Stimulated activated CD4-positive, alpha-beta T cell treated with anti-CD3 and anti-CD28 coated beads, Interleukin-4, amount 100 ng/mL, for 48 hours (primary cell): ENCODE measurements around the gene PNPLA5.
A peak's percentile ranks its signal among the peaks of the same experiment; 100 is the strongest.
"Not testable (repeated sequence)": the region's sequence is repeated elsewhere in the genome, so short reads cannot be mapped to it uniquely, and the experiment has no call there.

Experiments
- DNase-seq, 2 donors: peaks; one replicate each; pipeline ENCODE4 v3.0.0-alpha.2; 2020; ENCODE audit warnings: low read depth in 2 of 2

PNPLA5 gene, protein sequence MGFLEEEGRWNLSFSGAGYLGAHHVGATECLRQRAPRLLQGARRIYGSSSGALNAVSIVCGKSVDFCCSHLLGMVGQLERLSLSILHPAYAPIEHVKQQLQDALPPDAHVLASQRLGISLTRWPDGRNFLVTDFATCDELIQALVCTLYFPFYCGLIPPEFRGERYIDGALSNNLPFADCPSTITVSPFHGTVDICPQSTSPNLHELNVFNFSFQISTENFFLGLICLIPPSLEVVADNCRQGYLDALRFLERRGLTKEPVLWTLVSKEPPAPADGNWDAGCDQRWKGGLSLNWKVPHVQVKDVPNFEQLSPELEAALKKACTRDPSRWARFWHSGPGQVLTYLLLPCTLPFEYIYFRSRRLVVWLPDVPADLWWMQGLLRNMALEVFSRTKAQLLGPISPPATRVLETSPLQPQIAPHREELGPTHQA

DNA sequence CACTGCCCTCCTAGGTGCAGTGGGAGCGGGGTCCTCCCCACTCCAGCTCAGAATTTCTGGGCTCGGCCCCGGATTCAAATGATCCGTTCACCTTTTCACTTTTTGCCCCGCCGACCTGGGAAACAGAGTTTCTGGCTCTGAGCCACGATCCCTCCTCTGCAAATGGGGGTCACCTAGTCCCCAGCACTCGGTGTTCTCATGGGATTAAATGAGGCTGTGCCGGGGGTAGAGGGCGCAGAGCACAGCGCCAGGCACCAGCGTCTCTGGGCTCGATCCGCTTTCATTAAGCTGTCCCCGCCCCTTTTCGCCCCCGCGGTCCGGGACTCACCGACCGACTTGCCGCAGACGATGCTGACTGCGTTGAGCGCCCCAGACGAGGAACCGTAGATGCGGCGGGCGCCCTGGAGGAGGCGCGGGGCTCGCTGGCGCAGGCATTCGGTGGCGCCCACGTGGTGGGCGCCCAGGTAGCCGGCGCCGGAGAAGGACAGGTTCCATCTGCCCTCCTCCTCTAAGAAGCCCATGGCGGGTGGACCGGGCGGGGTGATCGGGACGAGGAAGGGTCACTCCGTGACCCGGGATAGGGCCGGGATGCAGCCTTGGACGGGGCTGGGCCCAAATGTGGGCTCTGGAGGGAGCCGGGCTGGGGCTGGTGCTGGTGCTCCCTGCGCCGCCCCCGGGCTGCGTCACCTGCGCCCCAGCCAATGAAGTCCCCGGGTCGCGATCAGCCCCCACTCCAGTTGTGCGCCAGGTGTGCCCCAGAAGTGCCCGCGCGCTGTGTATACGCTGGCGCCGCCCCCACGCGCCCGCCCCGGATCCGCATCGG lies at the start of gene PNPLA5:
Gene PNPLA5 (minus strand): TSS at position 654 of the 823 bp plus-strand sequence. CDS start 133 bp downstream, at position 521.
- peak; percentile 14 to 20 for DNase-seq

DNA sequence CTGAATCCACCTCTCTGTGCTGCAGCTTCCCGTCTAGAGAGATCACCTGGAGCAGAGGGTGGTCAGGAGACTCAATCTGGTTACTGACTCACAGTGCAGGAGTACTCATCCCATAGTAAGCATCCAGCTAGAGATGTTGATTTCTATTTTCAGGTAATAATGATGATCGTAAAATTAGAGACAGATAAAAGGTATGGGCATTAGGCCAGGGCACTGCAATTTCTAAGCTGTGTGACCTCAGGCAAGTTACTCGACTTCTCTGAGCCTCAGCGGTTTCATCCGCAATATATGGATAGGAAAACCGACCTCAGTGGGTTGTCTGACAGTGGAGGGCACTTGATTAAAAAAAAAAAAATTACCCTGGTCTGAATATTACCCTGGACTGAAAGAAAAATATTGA lies 49.6 kb upstream of the PNPLA5 start:
- no peak for DNase-seq

DNA sequence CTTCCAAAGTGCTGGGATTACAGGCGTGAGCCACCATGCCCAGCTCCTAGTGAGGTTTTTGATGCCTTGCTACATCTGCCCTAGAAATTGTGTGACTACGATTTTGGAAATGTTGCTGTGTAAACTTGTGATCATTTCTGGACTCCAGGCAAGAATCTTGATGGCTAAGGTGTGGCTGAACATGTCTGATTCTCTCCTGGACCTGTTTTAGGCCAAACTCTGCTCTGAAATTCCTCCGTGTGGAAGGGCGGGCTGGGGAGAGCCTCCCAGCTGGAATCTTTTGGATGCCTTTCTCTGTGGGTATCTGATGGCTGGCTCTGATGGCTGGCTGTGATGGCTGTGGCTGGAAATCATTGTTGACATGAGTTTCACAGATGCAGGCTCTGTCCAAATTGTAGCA lies 40.0 kb upstream of the PNPLA5 start:
- DNase-seq: no peak

DNA sequence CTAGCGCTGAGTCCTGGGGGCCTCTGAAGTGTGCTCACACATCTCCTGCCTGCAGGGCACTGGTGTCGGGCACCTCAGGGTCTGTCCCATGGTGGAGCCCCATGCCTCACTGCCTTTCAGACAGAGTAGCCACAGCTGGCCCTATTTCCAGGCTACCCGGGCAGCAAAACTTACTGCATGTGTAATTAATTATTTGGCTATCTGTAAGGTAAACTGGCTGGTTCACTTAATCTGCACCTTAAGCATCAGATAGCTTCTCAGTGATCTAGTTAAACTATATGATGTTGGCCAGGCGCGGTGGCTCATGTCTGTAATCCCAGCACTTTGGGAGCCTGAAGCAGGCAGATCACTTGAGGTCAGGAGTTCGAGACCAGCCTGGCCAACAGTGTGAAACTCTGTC lies 37.1 kb upstream of the PNPLA5 start:
- DNase-seq: no peak

DNA sequence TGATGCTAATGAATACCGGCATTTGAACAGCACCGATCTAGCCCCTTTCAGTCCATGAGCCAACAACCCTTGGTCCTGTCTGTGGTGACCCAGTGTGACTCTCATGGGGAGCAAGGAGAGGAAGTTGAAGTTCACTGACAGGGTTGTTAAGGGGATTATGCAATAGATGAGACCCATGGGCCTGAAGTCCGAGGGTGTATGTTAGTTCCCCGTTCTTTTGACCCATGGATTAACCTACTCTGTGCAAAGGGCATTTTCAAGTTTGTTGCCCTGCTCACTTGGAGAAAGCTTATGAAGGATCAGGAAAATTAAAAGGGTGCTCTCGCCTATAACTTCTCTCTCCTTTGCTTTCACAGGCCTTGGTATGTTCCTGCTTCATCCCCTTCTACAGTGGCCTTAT lies 36.7 kb upstream of the PNPLA5 start:
- DNase-seq: no peak

DNA sequence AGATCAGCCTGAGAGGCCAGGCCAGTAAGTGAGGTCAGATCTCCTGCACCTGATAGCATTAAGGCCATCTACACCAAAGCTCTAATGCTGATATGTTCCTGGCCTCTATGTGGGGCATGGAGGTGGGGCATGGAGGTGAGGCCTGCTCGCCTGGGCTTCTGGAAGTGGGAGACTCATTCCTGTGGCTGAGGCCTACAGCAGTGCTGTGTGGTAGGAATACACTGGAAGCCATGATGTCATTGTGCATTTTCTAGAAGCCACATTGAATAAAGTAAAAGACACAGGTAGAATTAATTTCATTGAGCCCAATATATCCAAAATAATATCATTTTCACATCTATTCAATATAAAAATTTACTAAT lies 34.5 kb upstream of the PNPLA5 start:
- no peak for DNase-seq

DNA sequence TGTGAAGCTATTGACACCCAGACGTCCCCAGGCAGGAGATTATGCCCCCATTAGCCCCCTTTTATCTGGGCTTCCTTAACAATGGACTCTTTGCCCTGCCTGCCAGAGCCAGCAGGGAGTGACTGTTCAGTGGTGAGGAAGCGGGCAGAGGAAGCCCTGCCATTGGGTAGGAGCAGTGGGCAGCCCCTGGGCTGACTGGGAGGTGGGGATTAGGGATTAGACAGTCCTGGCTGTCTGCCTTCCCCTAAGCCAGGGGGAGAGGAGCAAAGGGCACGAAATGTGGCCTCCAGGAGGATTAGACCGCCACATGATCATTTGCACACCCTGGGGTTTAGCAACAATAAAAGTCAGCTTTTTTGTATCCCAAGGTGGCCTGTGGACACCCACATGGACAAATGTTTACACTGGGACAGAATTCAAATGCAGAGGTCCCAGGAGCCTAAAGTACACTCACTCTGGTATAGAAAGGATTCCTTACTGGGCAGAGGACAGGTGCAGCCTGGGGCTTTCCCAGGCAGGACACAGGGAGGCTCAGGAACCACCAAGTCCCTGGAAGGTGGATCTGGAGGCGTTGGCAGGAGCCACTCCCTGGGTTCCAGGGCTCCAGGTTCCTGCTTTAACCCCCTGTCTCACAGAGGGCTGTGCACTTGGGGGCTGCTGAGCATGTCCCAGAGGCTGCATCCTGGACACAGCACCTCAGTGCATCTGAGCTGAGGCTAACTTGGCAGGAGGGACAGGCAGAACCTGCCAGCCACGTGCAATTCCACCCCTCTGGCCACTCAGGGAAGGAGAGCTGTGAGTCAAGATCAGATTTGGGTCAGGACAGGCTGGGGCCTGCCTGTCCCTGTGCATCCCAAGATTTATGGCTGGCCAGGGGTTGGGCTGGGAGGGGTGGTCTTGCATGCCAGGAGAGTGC lies 33.9 kb upstream of the PNPLA5 start:
- no peak for DNase-seq

DNA sequence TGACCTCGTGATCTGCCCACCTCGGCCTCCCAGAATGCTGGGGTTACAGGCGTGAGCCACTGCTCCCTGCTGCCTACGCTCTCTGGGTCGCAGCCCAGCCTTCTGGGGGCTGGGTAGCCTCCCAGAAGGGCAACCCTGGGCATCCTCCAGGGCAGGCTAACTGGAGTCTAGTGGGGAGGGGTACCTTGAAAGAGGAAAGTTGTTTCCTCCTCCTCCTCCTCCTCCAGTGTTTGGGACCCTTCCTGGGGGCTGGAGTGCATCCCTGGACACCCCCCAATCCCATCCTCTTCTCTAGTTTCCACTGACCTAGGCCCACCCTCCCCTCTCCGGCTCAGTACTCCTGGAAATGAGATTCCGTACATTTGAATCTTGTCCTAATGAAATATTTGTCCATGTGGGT lies 33.1 kb upstream of the PNPLA5 start:
- no peak for DNase-seq

DNA sequence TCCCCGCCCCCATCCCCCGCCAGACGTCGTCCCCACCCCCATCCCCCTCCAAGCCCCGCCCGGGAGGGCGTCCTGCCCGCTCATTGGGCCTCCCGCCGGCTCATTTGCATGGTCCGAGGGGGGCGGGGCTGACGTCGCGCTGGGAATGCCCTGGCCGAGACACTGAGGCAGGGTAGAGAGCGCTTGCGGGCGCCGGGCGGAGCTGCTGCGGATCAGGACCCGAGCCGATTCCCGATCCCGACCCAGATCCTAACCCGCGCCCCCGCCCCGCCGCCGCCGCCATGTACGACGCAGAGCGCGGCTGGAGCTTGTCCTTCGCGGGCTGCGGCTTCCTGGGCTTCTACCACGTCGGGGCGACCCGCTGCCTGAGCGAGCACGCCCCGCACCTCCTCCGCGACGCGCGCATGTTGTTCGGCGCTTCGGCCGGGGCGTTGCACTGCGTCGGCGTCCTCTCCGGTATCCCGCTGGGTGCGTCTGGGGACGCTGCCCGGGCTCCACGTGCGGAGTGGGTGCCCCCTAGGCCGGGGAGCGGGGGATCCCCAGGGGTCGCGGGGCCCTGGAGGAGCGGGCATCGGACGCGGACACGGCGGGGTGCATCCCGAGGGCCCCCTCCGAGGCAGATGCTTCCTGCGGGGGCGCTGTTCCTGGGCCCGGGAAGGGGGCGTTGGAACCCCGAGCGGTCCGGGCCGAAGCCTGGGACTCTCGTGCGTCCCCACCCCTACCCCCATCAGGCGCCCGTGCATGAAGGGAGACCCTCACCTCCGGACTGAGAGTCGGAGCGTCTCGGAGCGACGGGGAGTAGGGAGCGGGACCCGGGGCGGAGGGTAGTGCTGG lies 32.0 kb upstream of the PNPLA5 start, which contains the start of gene PNPLA3:
Gene PNPLA3 (plus strand): TSS at position 175 of the 834 bp plus-strand sequence. CDS start 107 bp downstream, at position 282.
- peak; percentile 72 to 74 for DNase-seq

DNA sequence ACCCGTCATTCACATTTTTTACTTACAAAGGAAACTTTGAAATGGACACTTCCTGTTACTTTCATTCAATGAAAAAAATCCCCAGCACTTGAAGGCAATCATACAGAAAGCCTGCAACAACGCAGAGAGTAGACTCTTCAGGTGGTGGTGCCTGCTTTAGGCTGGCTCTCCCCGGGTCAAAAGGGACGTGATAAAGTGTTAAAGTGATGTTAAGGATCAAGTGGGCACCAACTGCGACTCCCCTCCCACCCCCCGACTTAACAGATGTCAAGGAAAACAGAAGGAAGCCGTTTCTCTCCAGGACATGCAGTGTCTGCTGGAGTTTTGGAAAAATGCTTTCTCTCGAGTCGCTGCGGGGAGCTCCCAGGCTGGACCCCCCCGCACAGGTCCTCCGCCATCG lies 31.4 kb upstream of the PNPLA5 start:
- DNase-seq: no peak

DNA sequence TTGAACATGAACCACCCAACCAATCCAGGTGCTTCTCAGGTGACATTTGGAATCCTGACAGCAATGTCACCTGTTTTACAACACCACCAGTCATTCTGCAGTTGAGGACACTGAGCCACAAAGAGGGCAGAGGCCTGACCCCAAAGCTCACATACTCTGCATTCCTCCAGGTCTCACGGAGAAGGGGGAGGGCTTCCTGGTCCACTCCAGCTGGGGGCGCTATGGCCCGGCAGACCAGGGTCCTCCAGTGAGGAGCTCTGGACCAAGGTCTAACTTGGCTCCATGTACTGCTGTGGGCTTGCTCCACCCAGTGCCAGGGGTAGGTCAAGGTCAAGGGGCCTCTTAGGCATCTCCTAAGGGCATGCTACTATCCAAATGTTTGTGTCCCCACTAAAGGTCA lies 30.3 kb upstream of the PNPLA5 start:
- DNase-seq: no peak

DNA sequence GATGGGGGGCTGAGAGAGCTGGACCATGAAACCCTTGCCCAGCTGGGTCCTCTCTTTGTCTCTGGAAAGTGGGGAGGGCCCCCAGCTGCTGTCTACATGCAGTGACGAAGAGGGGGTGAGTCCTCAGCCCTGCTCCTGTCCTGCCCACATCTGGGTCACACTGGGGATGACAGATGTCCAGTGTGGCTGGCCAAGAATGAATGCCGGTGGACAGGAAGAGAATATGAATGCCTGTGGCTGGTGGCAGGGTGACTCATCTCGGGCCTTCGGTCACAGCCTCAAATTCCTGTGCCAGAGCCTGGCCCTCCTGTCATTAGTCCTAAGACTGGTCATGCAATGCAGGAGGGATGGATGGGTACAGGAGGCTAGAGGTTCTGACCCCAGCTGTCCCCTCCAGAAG lies 29.6 kb upstream of the PNPLA5 start:
- no peak for DNase-seq

DNA sequence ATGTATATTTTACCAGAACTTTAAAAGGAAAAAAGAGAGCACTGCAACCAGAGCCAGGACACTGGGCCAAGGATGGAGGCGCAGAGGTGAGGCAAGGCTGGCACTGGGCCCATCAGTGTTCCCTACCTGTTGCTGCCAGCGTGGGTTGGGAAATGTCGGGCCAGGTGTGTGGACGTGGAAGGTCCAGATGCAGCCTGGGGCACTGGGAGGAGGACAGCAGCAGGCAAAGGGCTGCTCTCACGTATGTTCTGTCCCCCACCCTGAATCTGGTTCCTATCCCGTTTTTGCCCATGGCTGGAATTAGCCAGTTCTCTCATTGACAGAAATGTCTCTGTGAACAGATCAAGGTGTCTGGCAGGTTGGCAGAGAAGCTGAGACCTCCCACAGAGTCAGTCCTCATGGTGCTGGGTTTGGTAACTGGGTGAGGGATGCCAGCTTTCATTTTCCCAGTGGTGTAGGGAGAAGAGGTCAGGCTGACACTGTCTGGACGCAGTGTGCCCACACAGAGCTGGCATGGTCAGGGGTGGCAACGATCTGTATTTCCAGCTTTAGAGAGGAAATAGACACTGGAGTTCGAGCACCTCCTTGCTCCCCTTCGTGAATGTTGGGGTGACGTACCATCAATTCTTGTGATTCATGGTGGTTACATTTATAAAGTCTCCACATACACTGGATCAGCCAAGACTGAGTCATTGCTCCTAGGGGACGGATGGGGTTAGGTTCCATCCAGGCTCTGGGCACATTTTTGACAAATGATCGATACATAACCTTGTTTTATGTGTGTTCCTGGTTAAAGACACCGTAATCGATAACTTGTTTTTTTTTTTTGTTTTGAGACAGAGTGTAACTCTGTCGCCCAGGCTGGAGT lies 27.5 kb upstream of the PNPLA5 start:
- no peak for DNase-seq

DNA sequence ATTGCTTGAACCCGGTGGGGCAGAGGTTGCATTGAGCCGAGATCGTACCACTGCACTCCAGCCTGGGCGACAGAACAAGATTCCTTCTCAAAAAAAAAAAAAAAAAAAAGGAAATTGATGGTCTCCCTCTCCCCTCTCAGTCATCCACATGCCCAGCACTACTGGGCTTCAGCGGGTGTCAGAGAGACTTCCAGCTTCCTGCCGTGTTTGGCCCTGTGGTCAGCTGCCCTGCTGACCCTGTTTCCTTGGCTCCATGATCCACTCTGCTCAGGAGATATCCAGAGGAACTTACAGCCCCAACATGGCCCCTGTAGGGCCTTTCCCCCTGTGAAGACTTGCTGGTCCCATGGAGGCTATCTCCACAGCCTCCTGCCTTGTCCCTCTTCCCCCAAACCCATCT lies 25.7 kb upstream of the PNPLA5 start:
- DNase-seq: no peak

DNA sequence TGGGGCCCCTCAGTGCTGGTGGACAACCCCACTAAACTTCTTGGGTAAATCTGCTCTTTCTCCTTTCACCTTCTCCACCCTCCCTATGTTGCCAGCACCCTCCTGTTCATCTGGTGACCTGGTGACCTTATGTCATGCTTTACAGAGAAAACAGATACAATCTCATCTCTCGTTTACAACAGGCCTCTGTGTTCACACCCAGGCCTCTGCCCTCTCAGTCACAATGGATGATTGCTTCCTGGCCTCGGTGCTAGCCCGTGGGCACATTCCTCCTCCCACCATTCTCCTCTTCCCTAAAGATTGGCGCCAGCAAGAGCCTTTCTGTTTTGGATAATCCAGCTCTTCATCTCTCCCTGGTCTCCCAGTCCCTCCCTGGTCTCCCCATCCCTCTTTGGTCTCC lies 19.5 kb upstream of the PNPLA5 start:
- no peak for DNase-seq

DNA sequence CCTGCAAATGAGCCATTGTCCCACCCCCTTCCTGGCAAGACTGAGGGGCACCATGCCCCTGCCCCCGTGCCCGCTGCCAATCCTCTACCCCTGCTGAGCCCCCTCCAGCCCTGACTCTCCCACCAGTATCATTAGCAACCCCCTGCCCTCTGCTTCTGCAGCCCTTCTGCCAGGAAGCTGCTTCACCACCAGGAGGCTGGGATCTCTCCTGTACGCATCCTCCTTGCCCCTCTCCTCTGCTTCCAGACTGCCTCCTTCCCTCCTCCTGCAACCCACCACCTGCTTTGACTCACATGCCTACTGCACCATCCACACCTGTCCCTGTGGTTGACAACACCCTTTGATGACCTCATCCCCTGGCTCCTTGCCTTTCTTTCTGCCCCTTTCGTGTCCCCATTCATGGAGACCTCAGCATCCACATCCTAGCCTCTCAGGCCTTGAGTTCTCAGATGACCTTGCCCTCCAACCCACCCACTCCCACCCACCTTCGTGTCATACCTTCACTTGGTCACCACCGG lies 18.4 kb upstream of the PNPLA5 start:
- DNase-seq: no peak

DNA sequence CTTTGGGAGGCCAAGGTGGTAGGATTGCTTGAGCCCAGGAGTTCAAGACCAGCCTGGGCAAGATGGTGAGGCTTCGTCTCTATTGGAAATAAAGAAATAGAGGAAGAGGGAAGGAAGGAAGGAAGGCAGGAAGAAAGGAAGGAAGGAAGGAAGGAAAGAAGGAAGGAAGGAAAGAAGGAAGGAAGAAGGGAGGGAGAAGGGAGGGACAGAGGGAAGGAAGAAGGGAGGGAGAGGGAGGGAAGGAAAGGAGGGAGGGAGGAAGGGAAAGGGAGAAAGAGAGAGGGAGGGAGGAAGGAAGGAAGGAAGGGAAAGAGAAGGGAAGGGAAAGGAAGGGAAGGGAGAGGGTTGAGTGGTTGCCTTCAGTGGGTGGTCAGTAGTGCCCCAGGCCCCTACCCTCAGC lies 17.9 kb upstream of the PNPLA5 start:
- DNase-seq: no peak

DNA sequence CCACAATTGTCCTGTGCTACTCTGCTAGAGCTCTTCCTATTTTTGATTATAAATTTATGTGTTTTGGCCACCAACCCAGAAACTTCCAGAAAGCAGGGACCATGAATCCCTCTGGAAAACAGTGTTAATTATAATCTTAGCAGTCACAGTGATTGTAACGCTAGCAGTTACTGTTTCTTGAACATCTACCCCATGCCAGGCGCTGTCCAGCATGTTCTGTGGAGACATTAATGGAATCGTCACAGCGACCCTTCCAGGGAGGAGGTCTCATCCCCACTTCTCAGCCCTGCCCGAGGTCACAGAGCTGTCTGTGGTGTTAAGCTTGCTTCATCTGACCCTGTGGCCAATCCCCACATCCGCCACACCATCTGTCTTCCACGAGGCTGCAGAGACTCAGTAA lies 13.9 kb upstream of the PNPLA5 start:
- DNase-seq: no peak

DNA sequence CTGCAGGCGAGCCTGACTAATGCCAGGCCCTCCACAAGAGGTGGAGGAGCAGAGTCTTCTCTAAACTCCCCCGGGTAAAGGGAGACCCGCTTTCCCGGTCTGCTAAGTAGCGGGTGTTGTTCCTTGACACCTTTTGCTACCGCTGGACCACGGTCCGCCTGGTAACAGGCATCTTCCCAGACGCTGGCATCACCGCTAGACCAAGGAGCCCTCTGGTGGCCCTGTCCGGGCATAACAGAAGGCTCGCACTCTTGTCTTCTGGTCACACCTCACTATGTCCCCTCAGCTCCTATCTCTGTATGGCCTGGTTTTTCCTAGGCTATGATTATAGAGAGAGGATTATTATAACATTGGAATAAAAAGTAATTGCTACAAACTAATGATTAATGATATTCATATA lies 12.6 kb upstream of the PNPLA5 start:
- peak in 1 of 2 donors; percentile 28 for DNase-seq

DNA sequence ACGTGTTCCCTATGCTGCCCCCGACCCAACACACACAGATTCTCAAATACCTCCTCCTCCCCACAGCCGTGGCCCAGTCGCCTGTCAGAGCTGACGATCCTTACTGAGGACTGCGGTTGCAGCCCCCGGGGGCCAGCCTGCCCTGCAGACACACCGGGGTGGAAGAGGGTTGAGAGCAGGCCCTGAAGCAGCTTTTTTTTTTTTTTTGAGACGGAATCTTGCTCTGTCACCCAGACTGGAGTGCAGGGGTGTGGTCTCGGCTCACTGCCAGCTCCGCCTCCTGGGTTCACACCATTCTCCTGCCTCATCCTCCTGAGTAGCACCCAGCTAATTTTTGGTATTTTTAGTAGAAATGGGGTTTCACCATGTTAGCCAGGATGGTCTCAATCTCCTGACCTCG lies 11.2 kb upstream of the PNPLA5 start:
- not testable (repeated sequence) for DNase-seq
